ENCODE results near the gene MSMB. TPM values are rescaled to one million over a fixed set of nuclear protein-coding genes. Genes with fewer than 3 reads are reported as not detected.
"Not testable (repeated sequence)": the region's sequence is repeated elsewhere in the genome, so short reads cannot be mapped to it uniquely, and the experiment has no call there.

Gene MSMB
- total RNA-seq, 4 donors from 2014 or later: not detected

- peak; percentile 10 to 34 for DNase-seq
- peak in 3 of 6 experiments; percentile 30 to 38 (median 35) for TF ChIP-seq CTCF (IDR thresholded peaks at IDR 0.05)
- H3K4me3 ChIP-seq (replicated peaks in 1 of 3); H3K27me3 ChIP-seq; H3K27ac ChIP-seq; intact Hi-C loops (cut with DNase I); H3K4me1 ChIP-seq; H3K9me3 ChIP-seq: not testable (repeated sequence)
- 73 to 84% methylated on average over 6 of the region's 6 CpGs for WGBS, 2 donors
- H3K36me3 ChIP-seq: peaks cover 4 to 14% of the 10 kb centered on the region in 2 donors
These were observed 62.4 kb downstream of the MSMB start for GRCh38 chr10:45983538-45984186.

Small RNAs within 50 kb of the gene (small RNA-seq; reads per million reads assigned to genes)
- not detected for gene SNORA74C-1

Other genes with a start within 250 kb of the MSMB start
- gene AGAP4, start 198.8 kb downstream of the MSMB start, total RNA-seq: 10 to 100 TPM; 10.6 to 28.5 (median 17.8) TPM
- gene TIMM23, start 73.8 kb downstream of the MSMB start, total RNA-seq: 10 to 100 TPM; 68.7 to 85.6 (median 72.1) TPM
- gene NCOA4, start 15.6 kb downstream of the MSMB start, total RNA-seq: 100 to 1,000 TPM; 140 to 189 (median 160) TPM
- gene ANTXRL, start 240.7 kb upstream of the MSMB start, total RNA-seq: not detected